Measurements from ENCODE around the gene TEDC1. TPM values are rescaled to one million over a fixed set of nuclear protein-coding genes. Genes with fewer than 3 reads are reported as not detected.

Gene TEDC1
- polyA plus RNA-seq, 1 donor (not counting 4 experiments of a cell fraction or from before 2014, with no cell fraction given): 5.0 TPM

DNA sequence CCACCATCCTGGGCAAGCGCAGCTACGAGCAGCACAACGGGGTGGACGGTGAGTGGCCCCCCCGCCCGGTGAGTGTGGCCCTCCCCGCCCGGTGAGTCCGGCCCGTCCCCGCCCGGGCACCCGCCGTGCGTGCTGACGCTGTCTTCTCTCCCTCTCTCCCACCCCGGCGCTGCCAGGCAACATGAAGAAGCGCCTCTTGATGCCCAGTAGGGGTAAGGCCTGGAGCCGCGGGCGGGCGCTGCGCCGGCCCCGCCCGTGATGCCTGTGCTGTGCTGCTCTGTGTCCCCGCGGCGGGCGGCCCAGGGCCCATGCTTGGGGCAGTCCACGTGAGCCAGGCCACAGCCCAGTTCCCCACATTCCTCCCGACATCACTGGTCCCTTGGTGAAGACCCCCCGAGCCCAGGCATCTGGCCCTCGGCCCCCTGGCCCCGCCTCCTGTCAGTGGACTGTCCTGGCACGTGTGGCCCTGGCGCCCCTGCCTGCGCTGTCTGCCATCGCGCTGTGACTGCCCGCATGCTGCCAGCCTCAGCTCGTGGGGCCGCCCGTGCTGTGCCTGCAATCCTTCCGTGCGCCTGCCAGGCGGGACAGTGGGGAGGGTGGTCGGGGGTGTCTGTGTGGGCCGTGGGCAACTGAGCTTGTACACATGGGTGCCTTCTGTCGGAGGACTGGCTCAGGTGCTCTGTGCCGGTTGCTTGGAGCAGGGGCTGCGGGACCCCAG, 24.4 kb upstream of the TEDC1 start:
- Histone ChIP-seq H4K20me1 (ENCODE audit: control insufficient read depth, extremely low read depth, insufficient read depth, low read length) (no peaks in the 10 kb centered on the region), H3K4me1 (ENCODE audit: control insufficient read depth, extremely low read depth, insufficient read depth, low read length) (peaks cover 5% of the 10 kb centered on the region), H3K9ac (ENCODE audit: control insufficient read depth, extremely low read depth, insufficient read depth, low read length) (no peak overlapping the region), H3K79me2 (ENCODE audit: control insufficient read depth, insufficient read depth, low read length) (no peaks in the 10 kb centered on the region), H2AFZ (ENCODE audit: control insufficient read depth, low read length) (no peak overlapping the region), H3K4me2 (ENCODE audit: control insufficient read depth, extremely low read depth, insufficient read depth, low read depth, low read length) (no peak overlapping the region), H3K4me3 (ENCODE audit: control insufficient read depth in 2 of 3, extremely low read depth in 1 of 3, insufficient read depth in 2 of 3, low read depth in 1 of 3, low read length in 3 of 3) (no peak overlapping the region), H3K36me3 (ENCODE audit: control insufficient read depth in 2 of 2, extremely low read depth in 1 of 2, insufficient read depth in 2 of 2, low read length in 2 of 2) (peaks cover 0 to 25% of the 10 kb centered on the region in 2 experiments), H3K27ac (ENCODE audit: control insufficient read depth, insufficient read depth, low read length) (no peak overlapping the region), H3K27me3 (ENCODE audit: control insufficient read depth, extremely low read depth, insufficient read depth, low read length) (no peaks in the 10 kb centered on the region), H3K9me1 (ENCODE audit: control insufficient read depth, extremely low read depth, insufficient read depth, low read length) (no peaks in the 10 kb centered on the region), H3K9me3 (ENCODE audit: control insufficient read depth, low read depth, low read length) (no peaks in the 10 kb centered on the region)
- DNase-seq (ENCODE audit: low read depth, low spot score): no peak
- dilution Hi-C loops (cut with MboI; ENCODE audit: extremely low pct_ligation_motif_present, low sequenced_read_pairs): no loop called here
- no peak for TF ChIP-seq EZH2 (IDR thresholded peaks at IDR 0.05; ENCODE audit: low read length)
- TF ChIP-seq, protein P1, sequence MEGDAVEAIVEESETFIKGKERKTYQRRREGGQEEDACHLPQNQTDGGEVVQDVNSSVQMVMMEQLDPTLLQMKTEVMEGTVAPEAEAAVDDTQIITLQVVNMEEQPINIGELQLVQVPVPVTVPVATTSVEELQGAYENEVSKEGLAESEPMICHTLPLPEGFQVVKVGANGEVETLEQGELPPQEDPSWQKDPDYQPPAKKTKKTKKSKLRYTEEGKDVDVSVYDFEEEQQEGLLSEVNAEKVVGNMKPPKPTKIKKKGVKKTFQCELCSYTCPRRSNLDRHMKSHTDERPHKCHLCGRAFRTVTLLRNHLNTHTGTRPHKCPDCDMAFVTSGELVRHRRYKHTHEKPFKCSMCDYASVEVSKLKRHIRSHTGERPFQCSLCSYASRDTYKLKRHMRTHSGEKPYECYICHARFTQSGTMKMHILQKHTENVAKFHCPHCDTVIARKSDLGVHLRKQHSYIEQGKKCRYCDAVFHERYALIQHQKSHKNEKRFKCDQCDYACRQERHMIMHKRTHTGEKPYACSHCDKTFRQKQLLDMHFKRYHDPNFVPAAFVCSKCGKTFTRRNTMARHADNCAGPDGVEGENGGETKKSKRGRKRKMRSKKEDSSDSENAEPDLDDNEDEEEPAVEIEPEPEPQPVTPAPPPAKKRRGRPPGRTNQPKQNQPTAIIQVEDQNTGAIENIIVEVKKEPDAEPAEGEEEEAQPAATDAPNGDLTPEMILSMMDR (optimal IDR thresholded peaks at IDR 0.05 in 1 of 3, IDR thresholded peaks at IDR 0.05 in 1 of 3, conservative IDR thresholded peaks at IDR 0.05 in 1 of 3; ENCODE audit: extremely low read depth in 1 of 3, insufficient read depth in 2 of 3, low read length in 3 of 3): no peak
- FAIRE-seq: no peak

DNA sequence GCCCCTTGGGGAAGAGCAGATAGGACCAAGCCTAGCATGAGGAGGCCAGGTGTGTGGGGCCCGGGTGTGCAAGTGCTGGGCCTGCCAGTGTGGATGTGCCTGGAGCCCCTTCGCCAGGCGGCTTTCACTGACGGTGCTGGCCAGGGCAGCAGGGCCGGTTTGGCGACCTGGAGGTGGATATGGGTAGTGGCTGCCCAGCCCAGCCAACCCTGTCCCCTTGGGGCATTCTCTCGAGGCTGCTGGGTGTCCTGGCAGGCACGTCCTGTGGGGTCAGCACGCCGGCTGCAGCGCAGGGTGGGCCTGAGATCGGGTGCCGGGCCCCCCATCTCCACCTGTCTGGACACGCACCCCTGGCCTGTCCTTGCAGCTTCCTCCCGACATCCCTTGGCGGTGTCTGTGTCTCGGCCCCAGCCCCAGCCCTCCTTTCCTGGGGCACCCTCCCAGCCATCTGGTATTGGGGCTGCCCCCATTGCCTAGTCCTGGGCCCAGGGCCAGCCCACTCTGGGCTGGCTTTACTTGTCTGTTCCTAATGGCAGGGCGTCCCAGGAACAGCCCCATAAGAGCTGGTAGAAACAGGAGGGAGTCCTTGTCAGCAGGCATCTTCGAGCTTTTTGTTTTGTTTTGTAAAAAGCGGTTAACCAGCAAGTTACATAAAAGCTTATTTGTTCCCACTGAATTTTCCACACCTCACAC, 23.7 kb upstream of the TEDC1 start:
- H3K27ac ChIP-seq (ENCODE audit: control insufficient read depth, insufficient read depth, low read length): no peak overlapping the region
- peaks cover 0 to 24% of the 10 kb centered on the region in 2 experiments for H3K36me3 ChIP-seq (ENCODE audit: control insufficient read depth in 2 of 2, extremely low read depth in 1 of 2, insufficient read depth in 2 of 2, low read length in 2 of 2)
- no peaks in the 10 kb centered on the region for H3K79me2 ChIP-seq (ENCODE audit: control insufficient read depth, insufficient read depth, low read length)
- no peak overlapping the region for H2AFZ ChIP-seq (ENCODE audit: control insufficient read depth, low read length)
- peaks cover 5% of the 10 kb centered on the region for H3K4me1 ChIP-seq (ENCODE audit: control insufficient read depth, extremely low read depth, insufficient read depth, low read length)
- no peaks in the 10 kb centered on the region for H3K9me3 ChIP-seq (ENCODE audit: control insufficient read depth, low read depth, low read length)
- DNase-seq (ENCODE audit: low read depth, low spot score) (no peak), FAIRE-seq (no peak)
- no peaks in the 10 kb centered on the region for H3K9me1 ChIP-seq (ENCODE audit: control insufficient read depth, extremely low read depth, insufficient read depth, low read length)
- dilution Hi-C loops (cut with MboI; ENCODE audit: extremely low pct_ligation_motif_present, low sequenced_read_pairs): no loop called here
- H3K4me3 ChIP-seq (ENCODE audit: control insufficient read depth in 2 of 3, extremely low read depth in 1 of 3, insufficient read depth in 2 of 3, low read depth in 1 of 3, low read length in 3 of 3): no peak overlapping the region
- no peaks in the 10 kb centered on the region for H4K20me1 ChIP-seq (ENCODE audit: control insufficient read depth, extremely low read depth, insufficient read depth, low read length)
- no peak overlapping the region for H3K9ac ChIP-seq (ENCODE audit: control insufficient read depth, extremely low read depth, insufficient read depth, low read length)
- TF ChIP-seq, protein P1 (optimal IDR thresholded peaks at IDR 0.05 in 1 of 3, IDR thresholded peaks at IDR 0.05 in 1 of 3, conservative IDR thresholded peaks at IDR 0.05 in 1 of 3; ENCODE audit: extremely low read depth in 1 of 3, insufficient read depth in 2 of 3, low read length in 3 of 3): no peak
- TF ChIP-seq EZH2 (IDR thresholded peaks at IDR 0.05; ENCODE audit: low read length): no peak
- H3K27me3 ChIP-seq (ENCODE audit: control insufficient read depth, extremely low read depth, insufficient read depth, low read length): no peaks in the 10 kb centered on the region
- no peak overlapping the region for H3K4me2 ChIP-seq (ENCODE audit: control insufficient read depth, extremely low read depth, insufficient read depth, low read depth, low read length)

Measured in keratinocyte (primary cell).